Sigmoid colon (tissue), 7 donors: ENCODE results near the gene AVPI1. TPM values are rescaled to one million over a fixed set of nuclear protein-coding genes. Genes with fewer than 3 reads are reported as not detected.

Experiments used
- DNase-seq: peaks from one replicate; pipeline ENCODE4 v3.0.0-alpha.2; 2019
- H3K27ac ChIP-seq, 4 donors: fragments of 200-600 bp; sonication (generic); one replicate each; pipeline ENCODE4 v1.5.1; 2016 to 2019; ENCODE audit warnings: mild to moderate bottlenecking in 1 of 4
- H3K27me3 ChIP-seq, 3 donors: fragments of 200-600 bp; sonication (generic); one replicate each; pipeline ENCODE4 v1.5.1; 2019; ENCODE audit warnings: mild to moderate bottlenecking in 1 of 3
- H3K36me3 ChIP-seq, 4 donors: fragments of 200-600 bp; sonication (generic); one replicate each; pipeline ENCODE4 v1.5.1; 2016 to 2019
- H3K4me1 ChIP-seq, 4 donors: fragments of 200-600 bp; sonication (generic); one replicate each; pipeline ENCODE4 v1.5.1; 2017 to 2019
- H3K4me3 ChIP-seq, 4 donors: fragments of 200-600 bp; sonication (generic); one replicate each; pipeline ENCODE4 v1.5.1; 2017 to 2019; ENCODE audit warnings: mild to moderate bottlenecking in 2 of 4, moderate library complexity in 1 of 4
- H3K9me3 ChIP-seq, 4 donors: fragments of 200-600 bp in 3 of 4; sonication (generic) in 3 of 4; one replicate each; pipeline versions ENCODE4 v1.5.1 to v1.6.1; 2013 to 2019
- CTCF ChIP-seq, 4 experiments: fragments of 450-650 bp in 3 of 4; fragments of 200-600 bp in 1 of 4; IDR thresholded peaks; one replicate each; pipeline ENCODE4 v1.5.1; 2016 to 2019; ENCODE audit warnings: antibody characterized with exemption in 4 of 4, mild to moderate bottlenecking in 3 of 4, moderate library complexity in 2 of 4
- EP300 ChIP-seq, 4 donors: sonication (generic); formaldehyde crosslinking; IDR thresholded peaks; one replicate each; pipeline ENCODE4 v1.6.1; 2017; ENCODE audit warnings: antibody characterized with exemption in 4 of 4
- POLR2A ChIP-seq, 2 donors: fragments of 450-650 bp; IDR thresholded peaks; one replicate each; pipeline ENCODE4 v1.6.1; 2016; ENCODE audit warnings: antibody characterized with exemption in 2 of 2, mild to moderate bottlenecking in 2 of 2, moderate library complexity in 2 of 2
- POLR2AphosphoS5 ChIP-seq, 4 donors: sonication (generic); formaldehyde crosslinking; IDR thresholded peaks; one replicate each; pipeline ENCODE4 v1.6.1; 2017; ENCODE audit warnings: antibody characterized with exemption in 4 of 4
- WGBS, 2 donors: extraction: QIAGEN DNeasy Blood & Tissue Kit; methylation state at CpG; one replicate each; pipeline ENCODE4 v1.1.7; 2013; 5-methylcytosine and 5-hydroxymethylcytosine counted together
- intact Hi-C: fragments of 100-400 bp; cut with DNase I; formaldehyde crosslinking; loops from one replicate; pipeline ENCODE4 v1.15.1; 2023
- polyA plus RNA-seq, 3 donors: library from polyadenylated mRNA; stranded (reverse); fragments of 200-250 nt; gene quantifications; one replicate each; pipeline ENCODE4 v1.2.3, GENCODE V29; 2013
- total RNA-seq, 4 donors: library from RNA; depleted of rRNA; stranded (reverse); fragments of >200 nt; gene quantifications; one replicate each; pipeline ENCODE4 v1.1.0, GENCODE V29; 2016
- donor health status: healthy with polysubstance abuse.
- donor health status: Bipolar disorder and iron deficiency.
- donor health status: healthy.

Gene AVPI1
- total RNA-seq (10 to 100 TPM; 10.5 to 16.1 (median 12.2) TPM), polyA plus RNA-seq (10 to 100 TPM; 22.6 to 58.3 (median 31.8) TPM)

GRCh38 chr10:97686962-97687784, at the start of gene AVPI1:
TSS of gene AVPI1 (minus strand) at chr10:97687241. CDS start at chr10:97679905, 7,336 bp downstream.
- Histone ChIP-seq H3K36me3 (no peaks in the 10 kb centered on the region), H3K4me1 (peaks cover 0 to 57% (median 53%) of the 10 kb centered on the region in 4 donors), H3K4me3 (peak within 1 kb of the TSS; percentile 67 to 76 (median 72)), H3K27me3 (no peaks in the 10 kb centered on the region), H3K9me3 (no peaks in the 10 kb centered on the region), H3K27ac (peak within 1 kb of the TSS; percentile 91 to 92 (median 92))
- WGBS, 2 donors = 0 to 1% methylated on average over 78 of the region's 78 CpGs
- peak; percentile 99 for DNase-seq
- intact Hi-C loops = loop anchor here (2.0 kb wide), 2 partner anchors 46 to 188 kb away; partner anchors contain the start of genes MMS19, PI4K2A and UBTD1
- peak; percentile 96 to 98 for TF ChIP-seq POLR2A (IDR thresholded peaks at IDR 0.05)
- no peak for TF ChIP-seq CTCF (IDR thresholded peaks at IDR 0.05)
- peak; percentile 75 to 95 (median 90) for TF ChIP-seq EP300 (IDR thresholded peaks at IDR 0.05)
- TF ChIP-seq POLR2AphosphoS5 (IDR thresholded peaks at IDR 0.05) = peak; percentile 95 to 98 (median 98)

GRCh38 chr10:97736403-97736901, 49.4 kb upstream of the AVPI1 start:
- 70 to 77% methylated on average over 13 of the region's 13 CpGs for WGBS, 2 donors
- no peak for TF ChIP-seq EP300 (IDR thresholded peaks at IDR 0.05)
- TF ChIP-seq POLR2A (IDR thresholded peaks at IDR 0.05) = no peak
- no peak for TF ChIP-seq CTCF (IDR thresholded peaks at IDR 0.05)
- TF ChIP-seq POLR2AphosphoS5 (IDR thresholded peaks at IDR 0.05) = no peak
- Histone ChIP-seq H3K4me3 (peak overlapping the region in 3 of 4 donors; percentile 71 to 96 (median 81)), H3K27me3 (no peaks in the 10 kb centered on the region), H3K4me1 (peaks cover 0 to 26% (median 19%) of the 10 kb centered on the region in 4 donors), H3K27ac (peak overlapping the region; percentile 87 to 98 (median 90)), H3K9me3 (no peaks in the 10 kb centered on the region), H3K36me3 (peaks cover 0 to 28% (median 0%) of the 10 kb centered on the region in 4 donors)
- no peak for DNase-seq
- intact Hi-C loops = no loop called here

GRCh38 chr10:97734021-97734420, 47.0 kb upstream of the AVPI1 start:
- TF ChIP-seq POLR2AphosphoS5 (IDR thresholded peaks at IDR 0.05) (no peak), CTCF (IDR thresholded peaks at IDR 0.05) (no peak), POLR2A (IDR thresholded peaks at IDR 0.05) (no peak), EP300 (IDR thresholded peaks at IDR 0.05) (no peak)
- intact Hi-C loops = no loop called here
- Histone ChIP-seq H3K4me1 (peaks cover 0 to 25% (median 19%) of the 10 kb centered on the region in 4 donors), H3K27ac (no peak overlapping the region), H3K27me3 (no peaks in the 10 kb centered on the region), H3K4me3 (no peak overlapping the region), H3K9me3 (no peaks in the 10 kb centered on the region), H3K36me3 (peaks cover 0 to 7% (median 0%) of the 10 kb centered on the region in 4 donors)
- 88 to 89% methylated on average over 6 of the region's 6 CpGs for WGBS, 2 donors
- no peak for DNase-seq

GRCh38 chr10:97733256-97733655, 46.2 kb upstream of the AVPI1 start:
- Histone ChIP-seq H3K27me3 (no peaks in the 10 kb centered on the region), H3K36me3 (no peaks in the 10 kb centered on the region), H3K4me1 (peaks cover 0 to 20% (median 12%) of the 10 kb centered on the region in 4 donors), H3K4me3 (no peak overlapping the region), H3K9me3 (no peaks in the 10 kb centered on the region), H3K27ac (no peak overlapping the region)
- no peak for TF ChIP-seq POLR2AphosphoS5 (IDR thresholded peaks at IDR 0.05)
- TF ChIP-seq POLR2A (IDR thresholded peaks at IDR 0.05) = no peak
- no peak for TF ChIP-seq EP300 (IDR thresholded peaks at IDR 0.05)
- WGBS, 2 donors = 87 to 91% methylated on average over 5 of the region's 5 CpGs
- no peak for DNase-seq
- intact Hi-C loops = no loop called here

- intact Hi-C loops = no loop called here
- Histone ChIP-seq H3K4me1 (peaks cover 0 to 18% (median 8%) of the 10 kb centered on the region in 4 donors), H3K9me3 (no peaks in the 10 kb centered on the region), H3K27ac (no peak overlapping the region), H3K27me3 (no peaks in the 10 kb centered on the region), H3K4me3 (no peak overlapping the region), H3K36me3 (no peaks in the 10 kb centered on the region)
- TF ChIP-seq POLR2A (IDR thresholded peaks at IDR 0.05) (no peak), CTCF (IDR thresholded peaks at IDR 0.05) (no peak), POLR2AphosphoS5 (IDR thresholded peaks at IDR 0.05) (no peak), EP300 (IDR thresholded peaks at IDR 0.05) (no peak)
- WGBS, 2 donors = 84 to 90% methylated on average over 4 of the region's 4 CpGs
- no peak for DNase-seq
Measured at GRCh38 chr10:97732052-97732359, 45.0 kb upstream of the AVPI1 start.
